Measurements from ENCODE around the gene S100A11.

- TF ChIP-seq CTCF (IDR thresholded peaks at IDR 0.05 in 8 of 11, conservative IDR thresholded peaks at IDR 0.05 in 3 of 11): no peak
- no peak for TF ChIP-seq POLR2AphosphoS5 (IDR thresholded peaks at IDR 0.05)
- no peak for TF ChIP-seq POLR2A (IDR thresholded peaks at IDR 0.05)
These were observed 7.1 kb upstream of the S100A11 start for GRCh38 chr1:152043870-152044269.
